HG03469 (cell line): Measurements from ENCODE around the gene NEGR1.

Experiments
- ATAC-seq: cut with Tn5 transposase; IDR thresholded peaks from one replicate; pipeline ENCODE4 v1.9.1; 2021; ENCODE audit warnings: mild to moderate bottlenecking, moderate library complexity, moderate number of reproducible peaks; ENCODE audit not compliant: unreplicated experiment

NEGR1 gene

DNA sequence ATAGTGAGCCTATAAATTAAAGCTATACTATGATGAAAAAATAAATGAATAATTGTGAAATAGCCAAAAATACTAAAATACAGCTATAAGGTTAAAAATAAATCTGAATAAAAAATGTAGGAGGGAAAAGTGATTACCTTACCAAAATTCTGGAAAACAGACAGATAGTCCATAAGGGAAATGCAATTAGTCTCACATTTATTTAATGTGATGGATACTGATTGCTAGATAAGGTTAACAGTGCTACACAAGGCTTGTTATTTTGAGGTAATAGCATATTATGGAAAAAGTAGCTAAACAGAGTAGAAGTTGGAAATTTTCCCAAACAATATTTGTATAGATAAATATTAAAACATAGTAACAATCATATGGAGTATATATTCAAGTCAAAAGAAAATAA, 413.0 kb downstream of the NEGR1 start:
- ATAC-seq = no peak

DNA sequence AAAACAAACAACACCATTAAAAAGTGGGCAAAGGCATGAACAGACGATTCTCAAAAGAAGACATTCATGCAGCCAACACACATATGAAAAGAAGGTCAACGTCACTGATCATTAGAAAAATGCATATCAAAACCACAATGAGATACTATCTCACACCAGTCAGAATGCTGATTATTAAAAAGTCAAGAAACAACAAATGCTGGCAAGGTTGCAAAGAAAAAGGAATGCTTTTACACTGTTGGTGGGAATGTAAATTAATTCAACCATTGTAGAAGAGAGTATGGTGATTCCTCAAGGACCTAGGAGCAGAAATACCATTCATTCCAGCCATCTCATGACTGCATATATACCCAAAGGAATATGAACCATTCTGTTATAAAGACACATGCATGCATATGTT, 419.6 kb downstream of the NEGR1 start:
- no peak for ATAC-seq

DNA sequence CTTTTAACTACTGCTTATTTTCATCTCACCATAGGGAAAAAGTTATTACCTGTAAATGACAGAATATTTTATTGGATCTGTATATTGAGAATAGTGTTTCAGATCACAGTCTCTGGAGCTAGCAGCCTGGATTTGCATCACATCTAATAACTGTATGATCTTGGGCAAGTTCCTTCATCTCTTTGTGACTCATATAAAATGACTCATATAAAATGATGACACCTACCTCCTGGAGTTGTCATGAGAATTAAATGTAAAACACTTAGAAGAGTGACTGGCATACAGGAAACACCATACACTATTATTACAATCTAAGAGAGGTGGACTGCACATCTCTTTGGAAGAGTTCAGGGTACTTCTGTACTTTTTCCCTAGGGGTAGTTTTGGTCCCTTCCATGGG, 421.3 kb downstream of the NEGR1 start:
- ATAC-seq = no peak

DNA sequence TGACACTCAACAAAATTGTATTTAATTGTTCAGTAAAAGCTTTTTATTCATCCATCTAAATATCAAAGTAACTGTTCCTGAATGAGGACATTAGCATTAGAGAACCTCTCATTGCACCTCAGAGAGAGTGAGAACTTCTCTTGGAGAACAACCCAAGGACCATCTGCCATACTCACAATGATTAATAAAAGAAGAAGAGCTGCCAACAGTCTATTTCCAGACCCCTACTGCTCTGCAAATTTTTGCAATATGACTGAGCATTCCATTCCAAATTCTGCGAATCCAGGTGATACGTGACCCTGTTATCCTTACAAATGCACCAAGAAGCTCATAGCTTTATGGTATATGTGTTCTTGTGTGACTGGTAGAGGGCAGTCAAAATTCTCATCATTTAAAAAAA, 422.5 kb downstream of the NEGR1 start:
- ATAC-seq = no peak

DNA sequence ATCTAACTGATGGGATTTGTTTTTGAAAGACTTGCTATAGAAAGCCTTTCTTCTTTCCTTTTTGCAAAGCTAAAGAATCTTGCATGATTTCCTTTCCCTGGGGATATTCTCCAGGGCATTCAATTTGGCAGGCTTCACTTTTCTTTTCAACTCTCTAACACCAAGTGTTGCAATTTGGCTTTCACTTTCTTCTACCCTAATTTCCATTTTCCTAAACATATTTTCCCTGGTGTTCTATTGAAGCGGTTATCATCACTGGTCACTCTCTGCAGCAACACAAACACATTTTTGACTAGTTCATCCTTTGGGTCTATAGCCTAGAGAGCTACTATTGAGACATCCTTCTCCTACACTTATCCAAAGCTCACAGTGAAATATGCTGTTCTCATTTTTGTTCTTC, 424.5 kb downstream of the NEGR1 start:
- no peak for ATAC-seq

DNA sequence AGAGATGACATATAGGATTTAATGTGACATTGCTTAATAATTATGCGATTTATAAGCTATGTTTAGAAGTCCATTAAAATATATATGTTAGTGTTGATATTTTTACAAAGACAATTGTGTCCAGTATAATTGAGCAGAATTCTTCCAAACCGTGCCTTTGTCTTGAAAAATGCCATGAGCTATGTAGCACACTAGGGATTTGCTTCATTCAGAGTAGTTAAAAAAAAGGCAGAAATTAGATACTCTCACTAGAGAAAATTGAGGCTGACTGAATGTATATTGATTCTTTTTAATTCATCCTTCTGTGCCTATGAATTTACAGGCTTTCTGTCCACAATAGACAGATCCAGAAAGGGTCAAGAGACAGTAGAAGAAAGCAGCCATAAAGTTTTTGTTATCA, 429.0 kb downstream of the NEGR1 start:
- ATAC-seq = no peak

DNA sequence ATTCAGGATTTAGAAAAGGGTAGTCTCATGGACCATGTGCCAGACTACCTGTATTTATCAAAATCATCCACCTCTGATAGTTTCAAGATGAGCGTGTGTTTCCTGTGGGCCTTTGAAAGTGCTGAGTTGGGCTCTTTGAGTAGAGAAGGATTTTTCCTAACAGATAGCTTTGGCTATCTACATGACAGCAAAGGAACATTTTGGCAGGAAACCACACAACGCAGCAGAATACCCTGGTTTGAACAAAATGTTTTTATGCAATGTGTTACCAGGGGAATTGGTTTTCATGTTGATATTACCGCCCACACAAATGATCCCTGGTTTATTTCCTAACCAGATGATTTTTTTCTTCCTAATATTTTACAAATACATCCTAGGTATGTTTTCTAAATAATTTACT, 431.4 kb downstream of the NEGR1 start:
- no peak for ATAC-seq

DNA sequence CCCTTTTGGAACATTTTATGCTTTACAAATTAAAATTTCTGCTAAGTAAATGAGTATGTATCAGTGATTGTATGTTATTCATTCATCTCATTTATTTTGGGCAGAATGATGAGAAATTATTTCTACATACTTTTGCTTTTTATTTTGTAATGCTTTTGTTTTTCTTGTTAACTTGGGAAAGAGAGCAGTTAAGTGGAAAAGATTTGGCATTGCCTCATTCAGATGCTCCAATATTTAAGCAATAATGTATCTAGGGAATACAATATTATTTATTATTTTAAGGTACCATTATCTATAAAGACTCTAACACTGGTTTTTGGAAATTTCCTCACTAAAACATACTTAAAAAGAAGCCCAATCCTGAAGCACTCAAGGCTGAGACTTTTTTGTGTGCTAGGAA, 431.8 kb downstream of the NEGR1 start:
- ATAC-seq = no peak

DNA sequence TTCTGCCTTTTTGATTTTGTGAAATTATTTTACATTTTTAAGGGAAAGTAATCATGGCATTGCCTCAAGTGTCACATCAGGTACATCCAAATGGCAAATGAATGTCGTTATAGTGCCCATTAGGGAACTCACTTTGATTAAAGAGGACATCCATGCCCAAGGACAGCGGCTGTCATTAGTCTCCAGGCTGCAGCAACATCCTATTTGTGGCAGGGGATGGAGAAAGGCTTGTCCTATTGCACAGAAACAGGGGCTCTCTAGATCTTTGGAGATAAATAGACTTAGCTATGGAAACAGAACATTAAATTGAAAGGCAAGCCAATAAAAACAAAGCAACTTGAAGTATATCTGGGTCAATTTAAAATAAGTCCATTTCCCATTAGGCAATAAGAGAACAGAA, 439.3 kb downstream of the NEGR1 start:
- no peak for ATAC-seq

DNA sequence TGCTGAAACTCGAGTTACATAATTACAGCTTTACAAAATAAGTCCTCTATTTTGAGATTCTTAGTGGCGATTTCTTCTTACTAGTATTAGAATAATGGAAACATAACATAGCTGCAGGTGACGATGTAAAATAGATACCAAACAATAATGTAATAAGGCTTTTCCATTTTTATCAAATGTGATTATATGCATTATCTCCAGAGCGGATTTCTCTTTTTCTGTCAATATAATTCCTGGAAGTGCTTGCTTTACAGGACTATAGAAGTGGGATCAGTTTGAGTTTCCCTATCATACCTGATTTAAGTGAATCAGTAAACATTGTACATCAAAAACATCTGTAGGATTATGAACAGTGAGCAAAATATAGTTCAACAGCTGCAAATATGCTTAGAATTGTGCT, 442.5 kb downstream of the NEGR1 start:
- ATAC-seq = no peak

DNA sequence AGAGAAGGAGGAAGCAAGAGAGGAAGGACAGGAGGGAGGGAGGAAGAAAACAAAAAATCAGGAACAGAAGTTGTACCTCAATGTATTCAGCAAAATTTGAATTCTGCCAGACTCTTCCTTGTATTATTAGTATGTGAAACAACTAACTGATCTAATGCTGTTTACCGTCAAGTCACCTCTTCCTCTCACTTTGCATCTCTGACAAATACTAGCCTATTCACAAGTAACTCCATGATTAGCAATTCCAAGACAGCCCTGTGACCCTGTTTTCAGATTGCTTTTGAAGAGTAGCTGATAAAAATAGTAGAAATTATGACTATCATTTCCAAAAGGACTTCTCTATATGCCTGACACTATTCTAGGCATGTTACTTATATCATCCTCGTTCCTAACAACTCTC, 445.4 kb downstream of the NEGR1 start:
- ATAC-seq = no peak

DNA sequence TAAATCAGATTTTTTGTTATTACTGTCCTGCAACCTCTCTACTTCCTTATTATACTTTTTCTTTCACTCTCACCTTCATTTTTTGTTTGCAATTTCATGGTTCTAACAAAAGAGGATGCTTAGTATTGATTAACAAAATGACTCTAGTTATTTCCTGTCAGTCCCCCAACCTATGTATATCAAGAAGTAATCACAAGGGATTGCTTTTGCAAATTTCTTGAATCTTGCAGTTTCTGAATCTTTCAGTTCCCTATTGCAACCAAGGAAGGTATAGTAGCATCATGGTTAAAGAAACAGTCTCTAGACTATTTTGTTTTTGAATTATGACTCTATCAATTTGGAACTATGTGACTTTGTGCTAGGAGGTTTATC, 446.9 kb downstream of the NEGR1 start:
- peak; percentile 80 for ATAC-seq

DNA sequence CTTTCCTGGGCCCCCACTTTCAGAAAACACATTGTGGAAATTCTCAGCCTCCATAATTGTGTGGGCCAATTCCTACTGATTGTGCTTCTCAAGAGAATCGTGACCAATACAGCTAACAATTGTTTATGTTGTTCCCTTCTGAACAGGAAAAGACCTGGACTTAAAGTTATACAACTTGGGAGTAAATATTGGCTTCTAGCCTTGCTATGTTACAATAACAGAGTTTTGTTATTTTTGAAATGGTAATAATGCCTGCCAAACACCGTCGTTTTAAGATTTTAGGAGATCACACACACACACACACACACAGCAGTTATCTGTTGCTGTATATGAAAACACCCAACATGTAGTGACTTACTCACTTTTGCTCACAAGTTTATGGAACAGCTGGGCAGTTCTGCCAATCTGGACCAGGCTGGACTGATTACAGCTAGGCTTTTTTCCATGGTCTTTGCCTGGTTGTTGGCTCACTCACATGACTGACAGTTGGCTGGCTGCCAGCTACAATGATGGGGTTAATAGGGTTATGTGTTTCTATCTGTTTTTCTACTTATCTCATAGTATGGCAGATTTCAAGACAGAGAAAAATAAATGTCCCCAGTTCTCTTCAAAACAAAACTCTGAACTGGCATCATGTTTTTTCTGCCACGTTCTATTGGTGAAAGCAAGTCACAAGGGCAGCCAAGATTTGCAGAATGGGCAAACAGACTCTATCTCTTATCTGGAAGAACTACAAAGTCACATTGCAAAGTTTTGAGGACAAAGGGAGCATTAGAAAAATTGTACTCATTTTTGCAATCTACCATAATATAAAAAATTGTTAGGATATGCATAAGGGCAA, 447.5 kb downstream of the NEGR1 start:
- ATAC-seq = no peak

DNA sequence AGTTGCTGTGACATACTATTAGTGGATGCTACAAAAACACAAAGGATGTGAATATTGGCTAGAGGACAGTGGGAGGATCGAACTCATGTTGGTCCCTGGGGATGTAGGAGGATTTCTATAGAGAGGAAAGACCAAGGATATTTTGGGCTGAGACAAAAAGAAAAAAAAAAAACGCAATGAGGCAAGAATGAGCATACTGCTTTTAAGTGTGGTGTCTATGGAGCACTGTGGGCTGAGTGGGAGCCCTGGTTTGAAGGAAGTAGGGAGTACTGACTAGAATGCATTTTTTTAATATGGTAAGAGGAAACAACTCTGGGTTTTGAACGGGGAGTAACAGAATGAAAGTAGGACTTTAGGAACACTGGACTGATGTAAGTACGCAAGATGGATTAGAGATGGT, 450.7 kb downstream of the NEGR1 start:
- no peak for ATAC-seq

DNA sequence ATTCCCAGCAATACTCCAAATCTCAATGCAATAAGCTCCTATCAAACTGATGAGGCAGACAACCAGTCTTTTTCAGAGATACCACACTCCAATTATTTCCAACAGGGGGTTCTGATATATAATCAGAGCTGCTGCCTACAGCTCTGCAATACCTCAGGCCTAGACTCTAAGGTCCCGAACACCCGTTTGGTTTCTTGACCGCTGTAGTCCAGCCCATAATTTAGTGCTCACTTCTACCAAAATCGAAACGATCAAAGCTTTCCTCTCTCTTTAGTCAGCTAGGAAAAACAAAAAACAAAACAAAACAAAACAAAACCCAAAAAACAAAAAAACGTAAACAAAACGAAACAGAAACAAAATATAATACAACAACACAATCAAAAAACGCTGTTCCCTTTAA, 453.0 kb downstream of the NEGR1 start:
- no peak for ATAC-seq

DNA sequence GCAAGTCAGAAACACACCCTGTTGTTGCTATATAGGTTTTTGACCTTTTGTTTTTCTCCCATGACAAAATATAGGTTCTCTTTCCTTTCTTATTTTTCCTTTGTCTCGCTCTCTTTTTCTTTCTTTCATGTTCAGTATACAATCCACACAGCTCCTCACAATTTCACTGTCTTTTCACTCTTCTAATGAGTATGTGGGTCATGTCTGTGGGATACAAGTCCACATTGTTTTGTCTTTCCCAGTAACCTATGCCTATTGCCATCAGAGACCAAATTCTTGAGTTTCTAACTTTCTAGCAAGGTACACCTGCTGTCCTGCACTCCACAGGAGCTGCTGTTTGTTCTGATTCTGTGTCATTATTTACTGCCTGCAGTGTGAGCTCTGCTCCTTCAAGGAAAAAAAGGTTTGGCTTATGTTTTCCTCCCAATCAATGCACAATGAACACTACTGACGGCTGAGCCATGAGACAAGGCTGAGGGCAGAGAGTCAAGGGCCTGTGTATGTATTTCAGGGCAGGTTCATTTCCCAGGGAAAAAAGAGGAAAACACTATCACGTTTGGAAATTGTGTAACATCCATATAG, 453.8 kb downstream of the NEGR1 start:
- ATAC-seq = no peak

DNA sequence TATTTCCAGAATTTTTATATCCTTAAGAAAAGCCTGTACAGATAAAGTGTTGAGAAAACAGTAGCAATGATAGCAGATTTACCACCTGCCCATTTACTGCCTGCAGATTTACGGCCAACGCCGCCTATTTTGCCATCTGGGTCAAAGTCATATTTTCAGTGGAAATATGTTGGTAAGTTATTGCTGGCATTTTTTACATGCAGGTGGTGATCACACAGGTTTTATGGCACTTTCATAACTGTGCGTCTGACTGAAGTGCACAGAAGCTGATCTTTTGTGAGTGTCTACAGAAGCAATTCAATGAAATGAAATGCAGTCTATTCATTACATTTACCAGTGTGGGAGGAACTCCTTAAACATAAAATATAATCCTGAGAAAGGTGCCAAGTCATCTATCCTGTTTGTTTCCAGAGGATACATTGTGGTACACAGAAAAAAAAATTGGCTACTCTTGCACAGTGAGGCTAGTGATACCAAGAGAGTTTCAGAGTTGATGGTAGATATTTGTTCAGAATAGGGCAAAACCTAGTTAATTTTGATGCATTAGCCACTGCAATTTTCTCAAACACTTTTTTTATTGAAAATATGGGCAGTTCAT, 458.5 kb downstream of the NEGR1 start:
- ATAC-seq = no peak

DNA sequence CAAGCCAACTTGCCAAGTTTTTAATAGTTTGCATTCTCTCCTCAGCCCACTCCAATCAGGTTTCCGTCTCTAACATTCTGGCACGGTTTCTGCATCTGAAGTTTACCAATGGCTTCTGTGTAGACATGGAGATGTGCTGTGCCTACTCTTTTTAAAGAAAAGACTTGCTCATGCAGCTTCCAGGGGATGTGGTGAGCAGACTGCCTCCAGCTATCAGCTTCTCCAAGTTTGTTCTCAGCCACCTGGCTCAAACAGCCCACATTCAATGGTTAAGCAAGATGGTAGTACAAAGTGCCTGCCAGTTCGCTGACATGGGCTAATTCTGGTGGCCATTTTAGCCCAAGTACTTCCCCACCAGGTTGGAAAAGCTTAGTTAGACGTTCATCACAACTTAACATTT, 465.3 kb downstream of the NEGR1 start:
- no peak for ATAC-seq

DNA sequence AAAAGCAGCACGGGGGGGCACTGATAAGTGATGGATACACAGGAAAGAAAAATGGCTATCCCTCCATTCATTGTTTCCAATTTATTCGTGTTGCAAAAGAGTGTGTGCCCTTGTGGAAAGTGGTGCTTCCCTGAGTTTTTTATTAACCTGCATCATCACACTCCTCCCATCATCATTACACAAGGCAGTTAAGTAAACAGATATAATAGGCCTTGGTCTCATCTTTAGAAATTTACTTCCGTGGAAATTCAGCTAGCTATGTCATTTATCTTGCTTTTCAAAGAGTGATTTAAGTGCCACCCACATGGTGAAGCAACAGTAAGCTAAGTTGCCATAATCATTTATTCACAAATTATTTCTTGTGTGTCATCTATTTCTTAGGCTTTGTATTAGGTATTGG, 473.3 kb downstream of the NEGR1 start:
- ATAC-seq = no peak

DNA sequence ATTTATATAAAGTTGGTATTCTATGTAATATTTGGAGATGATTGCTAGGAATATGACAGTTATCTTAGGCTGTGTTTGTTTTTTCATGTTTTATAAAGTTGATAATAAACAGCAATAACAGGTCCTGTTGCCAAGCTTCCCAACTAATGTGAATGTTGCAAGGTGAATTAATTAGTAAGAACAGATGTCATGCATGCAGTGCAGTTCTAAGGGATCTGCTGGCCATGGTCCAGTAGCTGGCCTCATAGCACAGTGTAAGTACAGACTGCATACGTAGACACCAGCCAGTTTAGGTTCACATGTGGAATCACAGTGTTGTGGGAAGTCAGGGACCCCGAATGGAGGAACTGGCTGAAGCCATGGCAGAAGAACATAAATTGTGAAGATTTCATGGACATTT, 478.2 kb downstream of the NEGR1 start:
- ATAC-seq = no peak

DNA sequence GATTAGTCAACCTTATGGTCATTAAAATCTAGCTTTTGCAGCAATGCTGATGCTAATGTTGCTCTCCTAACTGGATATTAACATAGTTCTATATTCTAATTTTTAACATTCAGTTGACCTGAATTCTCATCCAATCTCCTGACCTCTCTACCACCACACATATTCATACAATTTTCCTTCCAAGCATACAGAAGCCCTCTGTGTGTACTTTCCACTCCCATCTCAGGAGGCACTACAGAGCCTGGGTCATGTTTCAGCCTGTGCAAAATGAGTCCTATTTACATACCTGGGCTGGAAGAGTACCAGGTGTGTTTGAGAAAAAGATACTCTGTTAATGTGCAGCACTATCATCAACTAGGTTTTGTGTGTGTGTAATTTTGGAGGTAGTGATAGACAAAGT, 486.3 kb downstream of the NEGR1 start:
- no peak for ATAC-seq

DNA sequence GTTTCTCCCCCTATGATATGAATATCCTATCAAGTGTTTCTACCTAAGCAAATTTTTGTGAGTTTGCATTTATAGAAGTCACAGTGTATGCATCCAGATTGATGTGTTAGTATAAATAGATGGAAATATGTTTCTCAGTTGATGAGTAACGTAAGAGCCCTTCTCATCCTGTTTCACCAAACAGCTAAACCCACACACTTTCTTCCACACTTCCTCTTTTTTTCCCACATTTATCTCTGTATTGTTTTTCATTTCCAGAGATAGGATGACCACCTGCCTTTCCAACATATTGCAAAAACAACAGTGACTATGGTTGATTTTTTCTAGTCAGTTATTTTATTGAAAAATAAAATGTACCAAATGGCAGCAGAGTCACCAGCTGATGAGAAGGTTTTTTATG, 490.1 kb downstream of the NEGR1 start:
- no peak for ATAC-seq
